Endothelial cell of umbilical vein (primary cell): ENCODE data around the gene RESP18. TPM values are rescaled to one million over a fixed set of nuclear protein-coding genes. Genes with fewer than 3 reads are reported as not detected.

Experiments used
- Bru-seq: library from RNA; stranded (reverse); fragments of 400-500 nt; gene quantifications from one replicate; lab custom pipeline; 2021; lab: Mats Ljungman, UMichigan
- BruChase-seq, 2 experiments: library from RNA; stranded (reverse); fragments of 400-500 nt; gene quantifications; one replicate each; lab custom pipeline; 2021; lab: Mats Ljungman, UMichigan
- BruUV-seq: library from RNA; stranded (reverse); fragments of 400-500 nt; replicated peaks from 2 replicates; lab custom pipeline; 2021; lab: Mats Ljungman, UMichigan
- CTCF ChIA-PET: fragments of 300-600, 350-600 bp; sonication (Branson Sonifier 250); formaldehyde crosslinking; loops from one replicate; lab custom pipeline; 2021; ENCODE audit warnings: antibody characterized with exemption, inconsistent platforms; lab: Charles Lee
- POLR2A ChIA-PET: fragments of 300-600, 350-600 bp; sonication (Branson Sonifier 250); formaldehyde crosslinking; loops from one replicate; lab custom pipeline; 2021; ENCODE audit warnings: antibody characterized with exemption, inconsistent platforms; lab: Charles Lee
- DNase-seq: peaks from one replicate; pipeline ENCODE4 v3.0.0-alpha.2; 2011; ENCODE audit warnings: low read depth, low spot score
- FAIRE-seq: peaks from 2 replicates; lab custom pipeline; 2011; peaks lifted over from hg19 to GRCh38; lab: Jason Lieb, UNC
- H2AFZ ChIP-seq: 2 replicates; pipeline ENCODE4 v1.6.0; 2012; ENCODE audit warnings: low read depth, low read length, control low read depth, inconsistent platforms
- H3K27ac ChIP-seq: 2 replicates; pipeline ENCODE4 v1.5.1; 2011; ENCODE audit warnings: low read depth, mild to moderate bottlenecking, control low read depth, low read length, moderate library complexity; ENCODE audit not compliant: insufficient read depth
- H3K27me3 ChIP-seq, 2 experiments: 2 replicates each; pipeline versions ENCODE4 v1.6.0 to v1.6.1; 2011; ENCODE audit warnings: low read length in 2 of 2, mixed read lengths in 1 of 2; ENCODE audit not compliant: control insufficient read depth in 2 of 2, insufficient read depth in 2 of 2
- H3K36me3 ChIP-seq, 2 experiments: 2 replicates in 1 of 2; 3 replicates in 1 of 2; pipeline ENCODE4 v1.5.1; 2011; ENCODE audit warnings: low read length in 2 of 2, mild to moderate bottlenecking in 1 of 2, moderate library complexity in 1 of 2; ENCODE audit not compliant: control insufficient read depth in 2 of 2, insufficient read depth in 2 of 2; ENCODE audit errors: extremely low read depth in 1 of 2
- H3K4me1 ChIP-seq: 3 replicates; pipeline ENCODE4 v1.5.1; 2011; ENCODE audit warnings: mild to moderate bottlenecking, low read length; ENCODE audit not compliant: control insufficient read depth, insufficient read depth; ENCODE audit errors: extremely low read depth
- H3K4me2 ChIP-seq: 2 replicates; pipeline ENCODE4 v1.6.1; 2011; ENCODE audit warnings: low read length, control low read depth, mixed read lengths; ENCODE audit not compliant: insufficient read depth
- H3K4me3 ChIP-seq, 3 experiments: fragments of 200-600 bp in 1 of 3; sonication (generic), shearing (Covaris generic) in 1 of 3; replicated peaks in 1 of 3; 2 replicates each; pipeline ENCODE4 v1.5.1; 2011 to 2016; ENCODE audit warnings: control low read depth in 3 of 3, low read length in 3 of 3, mild to moderate bottlenecking in 2 of 3, inconsistent platforms in 1 of 3, low read depth in 1 of 3, moderate library complexity in 1 of 3; ENCODE audit not compliant: insufficient read depth in 1 of 3
- H3K79me2 ChIP-seq: 2 replicates; pipeline ENCODE4 v1.6.0; 2012; ENCODE audit warnings: low read length, inconsistent platforms; ENCODE audit not compliant: control insufficient read depth, insufficient read depth
- H3K9ac ChIP-seq: replicated peaks from 2 replicates; pipeline ENCODE3; 2011; ENCODE audit warnings: low read length, control low read depth; ENCODE audit not compliant: insufficient read depth; ENCODE audit errors: extremely low read depth
- H3K9me1 ChIP-seq: replicated peaks from 3 replicates; pipeline ENCODE4 v1.6.0; 2011; ENCODE audit warnings: mild to moderate bottlenecking, low read length; ENCODE audit not compliant: control insufficient read depth, insufficient read depth; ENCODE audit errors: extremely low read depth
- H3K9me3 ChIP-seq: replicated peaks from 2 replicates; pipeline ENCODE4 v1.5.1; 2012; ENCODE audit warnings: low read length, inconsistent platforms; ENCODE audit not compliant: control insufficient read depth, insufficient read depth
- H4K20me1 ChIP-seq: replicated peaks from 2 replicates; pipeline ENCODE3; 2011; ENCODE audit warnings: mild to moderate bottlenecking, low read length; ENCODE audit not compliant: control insufficient read depth, insufficient read depth; ENCODE audit errors: extremely low read depth
- CTCF ChIP-seq, 2 donors: IDR thresholded peaks; 1 replicate in 1 of 2; 2 replicates in 1 of 2; pipeline ENCODE4 v1.5.1; 2011; ENCODE audit warnings: low read length in 2 of 2, mild to moderate bottlenecking in 2 of 2, moderate library complexity in 2 of 2, control low read depth in 1 of 2, inconsistent platforms in 1 of 2, low read depth in 1 of 2; ENCODE audit not compliant: insufficient read depth in 1 of 2; ENCODE audit errors: extremely low read depth in 1 of 2
- EZH2 ChIP-seq: IDR thresholded peaks from 2 replicates; pipeline ENCODE4 v1.6.1; 2012; ENCODE audit warnings: borderline replicate concordance, low read depth, mild to moderate bottlenecking, moderate library complexity, low read length, inconsistent platforms; ENCODE audit not compliant: severe bottlenecking
- FOS ChIP-seq: IDR thresholded peaks from 2 replicates; pipeline ENCODE4 v1.6.1; 2011; ENCODE audit warnings: mild to moderate bottlenecking, low read length, moderate library complexity, borderline replicate concordance; ENCODE audit not compliant: insufficient read depth
- GATA2 ChIP-seq: IDR thresholded peaks from 2 replicates; pipeline ENCODE4 v1.7.0; 2011; ENCODE audit warnings: low read depth, mild to moderate bottlenecking, moderate library complexity, mixed read lengths, low read length; ENCODE audit not compliant: insufficient read length, insufficient read depth
- JUN ChIP-seq: IDR thresholded peaks from 2 replicates; pipeline ENCODE4 v1.6.1; 2011; ENCODE audit warnings: borderline replicate concordance, low read depth; ENCODE audit not compliant: insufficient read length, insufficient read depth
- MAX ChIP-seq: IDR thresholded peaks from 2 replicates; pipeline ENCODE4 v1.6.1; 2011; ENCODE audit not compliant: insufficient read depth, insufficient read length
- MYC ChIP-seq: IDR thresholded peaks from one replicate; pipeline ENCODE4 v1.6.1; 2011; ENCODE audit warnings: mild to moderate bottlenecking, low read depth, low read length
- POLR2A ChIP-seq: IDR thresholded peaks from 2 replicates; pipeline ENCODE4 v1.6.1; 2012; ENCODE audit warnings: low read depth, mild to moderate bottlenecking, control low read depth, low read length
- POLR2AphosphoS5 ChIP-seq: IDR thresholded peaks from 2 replicates; pipeline ENCODE4 v1.6.1; 2012; ENCODE audit warnings: low read depth, mild to moderate bottlenecking, control low read depth, low read length, moderate library complexity; ENCODE audit not compliant: insufficient read depth
- dilution Hi-C: fragments of 300-500 bp; cut with MboI; formaldehyde crosslinking; loops from one replicate; pipeline ENCODE4 v1.15.0; 2019; ENCODE audit warnings: low sequenced_read_pairs; ENCODE audit not compliant: extremely low pct_ligation_motif_present
- intact Hi-C: fragments of 100-400 bp; cut with micrococcal nuclease; formaldehyde crosslinking; loops from one replicate; pipeline ENCODE4 v1.10.0; 2022
- long read RNA-seq: library from polyadenylated mRNA; stranded (forward); transcript quantifications from one replicate; pipeline ENCODE4 v2.0.0, GENCODE V29; 2021
- polyA minus RNA-seq, 3 experiments: library from RNA; depleted of rRNA, polyadenylated mRNA; stranded (reverse); fragments of >200 nt; gene quantifications; 1 replicate in 1 of 3; 2 replicates in 2 of 3; pipeline ENCODE4 v1.2.3, GENCODE V29; 2011
- polyA plus RNA-seq, 4 experiments: library from polyadenylated mRNA; depleted of rRNA in 3 of 4; stranded (reverse) in 3 of 4; unstranded in 1 of 4; fragments of >200 nt; gene quantifications; 2 replicates each; pipeline versions ENCODE4 v1.2.1 to v1.2.3, GENCODE V29; 2011 to 2012; ENCODE audit warnings: missing spikeins in 1 of 4
- total RNA-seq: library from RNA; stranded (reverse); gene quantifications from 2 replicates; pipeline ENCODE4 v1.2.3, GENCODE V29; 2021

The RESP18 gene
- total RNA-seq: not detected in 2 replicates
- not detected in 2 replicates for polyA plus RNA-seq
- polyA plus RNA-seq (2011; cell fraction: cytosol; rRNA removed): not detected in 2 replicates
- polyA plus RNA-seq (2011; cell fraction: nucleus; rRNA removed): not detected in 2 replicates
- polyA plus RNA-seq (2012): not detected in 2 replicates
- polyA minus RNA-seq: not detected in 2 replicates
- polyA minus RNA-seq (2011; cell fraction: cytosol; rRNA and poly(A)+ RNA removed): not detected
- polyA minus RNA-seq (2011; cell fraction: nucleus; rRNA and poly(A)+ RNA removed): not detected in 2 replicates
- Bru-seq, nascent RNA: not detected
- BruChase-seq, experiment 1, labeled RNA remaining after a 6-hour chase: not detected
- BruChase-seq, experiment 2, labeled RNA remaining after a 2-hour chase: not detected
- long read RNA-seq: 0 reads

- no peaks in the 10 kb centered on the region for H3K79me2 ChIP-seq
- ChIA-PET POLR2A (no interaction called here), CTCF (interaction anchor here (0.8 kb wide), 1 partner anchor 20 kb away, joined by 3 read pairs; no protein-coding TSS in a partner anchor)
- FAIRE-seq (no peak), DNase-seq (no peak)
- H2AFZ ChIP-seq: no peak within 1 kb of the TSS
- H3K9me3 ChIP-seq: no peaks in the 10 kb centered on the region
- peaks cover 18 to 25% of the 10 kb centered on the region in 2 experiments for H3K27me3 ChIP-seq
- no peak within 1 kb of the TSS for H3K27ac ChIP-seq
- H3K4me2 ChIP-seq: no peak within 1 kb of the TSS
- BruUV-seq: no TSS peak
- H3K4me3 ChIP-seq: no peak within 1 kb of the TSS
- H3K9ac ChIP-seq: no peak within 1 kb of the TSS
- dilution Hi-C loops (no loop called here), intact Hi-C loops (no loop called here)
- TF ChIP-seq MAX (no peak), CTCF (IDR thresholded peaks at IDR 0.05; ENCODE audit: extremely low read depth in 1 of 2, insufficient read depth in 1 of 2, low read depth in 1 of 2, low read length in 2 of 2) (no peak), FOS (no peak), EZH2 (no peak), MYC (no peak), POLR2A (no peak), GATA2 (no peak), JUN (no peak), POLR2AphosphoS5 (no peak)
- H3K36me3 ChIP-seq: no peaks in the 10 kb centered on the region
- H3K9me1 ChIP-seq: no peaks in the 10 kb centered on the region
- no peaks in the 10 kb centered on the region for H4K20me1 ChIP-seq
- H3K4me1 ChIP-seq: no peaks in the 10 kb centered on the region
Observed at GRCh38 chr2:219332542-219332941, at the start of gene RESP18. Gene RESP18, minus strand, starts transcription at chr2:219332744.
